WTC11 (cell line): ENCODE measurements around the gene SFRP2. TPM values are rescaled to one million over a fixed set of nuclear protein-coding genes. Genes with fewer than 3 reads are reported as not detected.

Source experiments
- ATAC-seq: fragments of 200-7000 bp; cut with Tn5 transposase; 2 replicates; pipeline ENCODE4 v1.10.0; 2021; ENCODE audit warnings: mild to moderate bottlenecking, moderate library complexity
- CTCF ChIA-PET: fragments of 300-600 bp; sonication (Branson Sonifier 250); formaldehyde crosslinking; loops from one replicate; lab custom pipeline; 2021; ENCODE audit warnings: antibody characterized with exemption; lab: Charles Lee
- POLR2A ChIA-PET: fragments of 350-600 bp; sonication (Branson Sonifier 250); formaldehyde crosslinking; loops from one replicate; lab custom pipeline; 2021; ENCODE audit warnings: antibody characterized with exemption; lab: Charles Lee
- DNase-seq: peaks from one replicate; pipeline ENCODE4 v3.0.0; 2021; ENCODE audit warnings: low spot score
- H3K27ac Mint-ChIP-seq: 2 replicates; pipeline ENCODE4 v1.8.0; 2021; ENCODE audit warnings: mixed read lengths
- H3K27me3 Mint-ChIP-seq: 2 replicates; pipeline ENCODE4 v1.8.0; 2021; ENCODE audit warnings: low read depth, mild to moderate bottlenecking, moderate library complexity, mixed read lengths
- H3K36me3 Mint-ChIP-seq: 2 replicates; pipeline ENCODE4 v1.8.0; 2021; ENCODE audit warnings: mixed read lengths
- H3K4me1 Mint-ChIP-seq: 2 replicates; pipeline ENCODE4 v1.8.0; 2022; ENCODE audit warnings: mixed read lengths
- H3K4me3 Mint-ChIP-seq: 2 replicates; pipeline ENCODE4 v1.8.0; 2021; ENCODE audit warnings: mild to moderate bottlenecking, moderate library complexity, mixed read lengths
- H3K9me3 Mint-ChIP-seq: 2 replicates; pipeline ENCODE4 v1.8.0; 2021; ENCODE audit warnings: mixed read lengths
- AFF4 ChIP-seq: sonication (generic); formaldehyde crosslinking; IDR thresholded peaks from 2 replicates; pipeline ENCODE4 v1.8.1; 2023; ENCODE audit warnings: mild to moderate bottlenecking, missing genetic modification reagents, borderline replicate concordance
- CBFB ChIP-seq: sonication (generic); formaldehyde crosslinking; IDR thresholded peaks from 2 replicates; pipeline ENCODE4 v1.8.1; 2022; ENCODE audit warnings: mild to moderate bottlenecking, low read depth, missing genetic modification reagents
- CDX4 ChIP-seq: fragments of 250-450 bp; sonication (Bioruptor Pico); IDR thresholded peaks from 2 replicates; pipeline ENCODE4 v1.9.0; 2021; ENCODE audit warnings: moderate library complexity, mild to moderate bottlenecking, inconsistent platforms, borderline replicate concordance
- CREM ChIP-seq: sonication (generic); formaldehyde crosslinking; IDR thresholded peaks from 2 replicates; pipeline ENCODE4 v1.8.1; 2022; ENCODE audit warnings: mild to moderate bottlenecking, missing genetic modification reagents, moderate library complexity
- GTF2I ChIP-seq: fragments of 250-450 bp; sonication (Bioruptor Pico); conservative IDR thresholded peaks from 2 replicates; pipeline ENCODE4 v1.4.0; 2021; ENCODE audit warnings: mild to moderate bottlenecking
- IRF1 ChIP-seq: sonication (generic); formaldehyde crosslinking; IDR thresholded peaks from 2 replicates; pipeline ENCODE4 v1.8.0; 2023; ENCODE audit warnings: missing genetic modification reagents
- JAZF1 ChIP-seq: fragments of 250-450 bp; sonication (Bioruptor Pico); IDR thresholded peaks from 2 replicates; pipeline ENCODE4 v1.9.0; 2021; ENCODE audit warnings: moderate library complexity, mild to moderate bottlenecking, inconsistent platforms
- JUN ChIP-seq: sonication (generic); formaldehyde crosslinking; IDR thresholded peaks from 2 replicates; pipeline ENCODE4 v1.8.0; 2023; ENCODE audit warnings: mild to moderate bottlenecking, missing genetic modification reagents
- MLX ChIP-seq: sonication (generic); formaldehyde crosslinking; IDR thresholded peaks from 2 replicates; pipeline ENCODE4 v1.8.1; 2023; ENCODE audit warnings: mild to moderate bottlenecking, missing genetic modification reagents, moderate library complexity
- NFATC4 ChIP-seq: fragments of 250-450 bp; sonication (Bioruptor Pico); IDR thresholded peaks from 2 replicates; pipeline ENCODE4 v1.9.0; 2021; ENCODE audit warnings: mild to moderate bottlenecking
- NR1H2 ChIP-seq: sonication (generic); formaldehyde crosslinking; IDR thresholded peaks from 2 replicates; pipeline ENCODE4 v1.9.0; 2021; ENCODE audit warnings: mild to moderate bottlenecking, moderate library complexity, missing genetic modification reagents
- OVOL2 ChIP-seq: fragments of 250-450 bp; sonication (Bioruptor Pico); IDR thresholded peaks from 2 replicates; pipeline ENCODE4 v1.9.0; 2021; ENCODE audit warnings: mild to moderate bottlenecking, borderline replicate concordance
- PRDM15 ChIP-seq: sonication (generic); formaldehyde crosslinking; IDR thresholded peaks from 2 replicates; pipeline ENCODE4 v1.8.0; 2022; ENCODE audit warnings: missing genetic modification reagents
- RELA ChIP-seq: sonication (generic); formaldehyde crosslinking; IDR thresholded peaks from 2 replicates; pipeline ENCODE4 v1.8.1; 2022; ENCODE audit warnings: missing genetic modification reagents, mild to moderate bottlenecking, borderline replicate concordance
- RORB ChIP-seq: fragments of 250-450 bp; sonication (Bioruptor Pico); IDR thresholded peaks from 2 replicates; pipeline ENCODE4 v1.9.0; 2021; ENCODE audit warnings: mild to moderate bottlenecking
- TEAD4 ChIP-seq: sonication (generic); formaldehyde crosslinking; IDR thresholded peaks from 2 replicates; pipeline ENCODE4 v1.8.0; 2022; ENCODE audit warnings: mild to moderate bottlenecking, missing genetic modification reagents
- ZMAT4 ChIP-seq: fragments of 250-450 bp; sonication (Bioruptor Pico); IDR thresholded peaks from 2 replicates; pipeline ENCODE4 v1.9.0; 2021; ENCODE audit warnings: mild to moderate bottlenecking
- ZNF671 ChIP-seq: fragments of 250-450 bp; sonication (Bioruptor Pico); IDR thresholded peaks from 2 replicates; pipeline ENCODE4 v1.8.0; 2021; ENCODE audit warnings: mild to moderate bottlenecking
- total RNA-seq: library from RNA; stranded (reverse); gene quantifications from 3 replicates; pipeline ENCODE4 v1.2.3, GENCODE V29; 2021

The SFRP2 gene
- total RNA-seq, 1 experiment from 2014 or later: 417 TPM

- peaks cover 13% of the 10 kb centered on the region for H3K9me3 Mint-ChIP-seq
- H3K27me3 Mint-ChIP-seq: no peaks in the 10 kb centered on the region
- peaks cover 9% of the 10 kb centered on the region for H3K36me3 Mint-ChIP-seq
- ChIA-PET CTCF (no interaction called here), POLR2A (no interaction called here)
- H3K27ac Mint-ChIP-seq: no peak overlapping the region
- ATAC-seq (no peak), DNase-seq (no peak)
- peaks cover 20% of the 10 kb centered on the region for H3K4me1 Mint-ChIP-seq
- no peak overlapping the region for H3K4me3 Mint-ChIP-seq
- TF ChIP-seq IRF1 (CRISPR knock-in tag) (no peak), RORB (CRISPR knock-in tag) (no peak)
Observed at GRCh38 chr4:153765894-153766293, 23.0 kb downstream of the SFRP2 start.

GRCh38 chr4:153764601-153765368, 24.1 kb downstream of the SFRP2 start:
- Mint-ChIP-seq H3K36me3 (no peaks in the 10 kb centered on the region), H3K4me3 (no peak overlapping the region), H3K9me3 (peaks cover 5% of the 10 kb centered on the region; the same call in 1 of the 2 replicates), H3K4me1 (peaks cover 20% of the 10 kb centered on the region), H3K27me3 (no peaks in the 10 kb centered on the region), H3K27ac (no peak overlapping the region)
- no peak for DNase-seq
- TF ChIP-seq GTF2I (no peak), ZNF671 (no peak), OVOL2 (no peak), RELA (CRISPR knock-in tag) (no peak), AFF4 (no peak), CBFB (no peak), ZMAT4 (CRISPR knock-in tag) (no peak), CREM (CRISPR knock-in tag) (no peak), JUN (CRISPR knock-in tag) (no peak), CDX4 (CRISPR knock-in tag) (no peak), JAZF1 (CRISPR knock-in tag) (no peak), NFATC4 (CRISPR knock-in tag) (no peak), TEAD4 (CRISPR knock-in tag) (no peak), NR1H2 (CRISPR knock-in tag) (no peak), MLX (no peak), PRDM15 (CRISPR knock-in tag) (no peak)
- ATAC-seq: no peak
- POLR2A ChIA-PET: no interaction called here
- CTCF ChIA-PET: interaction anchor here (0.6 to 2.0 kb wide), 6 partner anchors 15 to 318 kb away, joined by 3 to 8 read pairs (median 4); partner anchors contain the start of gene SFRP2
